Measurements from ENCODE around the gene ZMAT3.
"Not testable (repeated sequence)": the region's sequence is repeated elsewhere in the genome, so short reads cannot be mapped to it uniquely, and the experiment has no call there.

ZMAT3 gene

DNA sequence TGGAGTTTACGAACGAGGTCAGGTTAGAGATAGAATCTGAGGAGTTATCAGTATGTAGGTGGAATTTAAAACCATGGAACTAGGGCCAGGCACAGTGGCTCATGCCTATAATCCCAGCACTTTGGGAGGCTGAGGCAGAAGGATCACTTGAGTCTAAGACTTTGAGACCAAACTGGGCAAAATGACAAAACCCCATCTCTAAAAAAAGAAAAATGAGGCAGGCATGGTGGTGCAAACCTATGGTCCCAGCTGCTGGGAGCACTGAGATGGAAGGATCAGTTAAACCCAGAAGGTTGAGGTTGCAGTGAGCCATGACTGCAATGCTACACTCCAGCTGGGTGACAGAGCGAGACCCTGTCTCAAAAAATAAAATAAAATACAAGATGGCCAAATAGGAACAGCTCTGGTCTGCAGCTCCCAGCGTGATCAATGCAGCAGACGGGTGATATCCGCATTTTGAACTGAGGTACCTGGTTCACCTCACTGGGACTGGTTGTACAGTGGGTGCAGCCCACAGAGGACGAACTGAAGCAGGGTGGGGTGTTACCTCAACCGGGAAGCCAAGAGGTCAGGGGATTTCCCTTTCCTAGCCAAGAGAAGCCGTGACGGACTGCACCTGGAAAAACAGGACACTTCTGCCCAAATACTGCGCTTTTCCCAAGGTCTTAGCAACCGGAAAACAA is 33.3 kb downstream of the ZMAT3 start:
- H3K27ac Mint-ChIP-seq: peak overlapping the region; percentile 10
- H3K4me3 Mint-ChIP-seq: no peak overlapping the region
- TF ChIP-seq, protein P1, sequence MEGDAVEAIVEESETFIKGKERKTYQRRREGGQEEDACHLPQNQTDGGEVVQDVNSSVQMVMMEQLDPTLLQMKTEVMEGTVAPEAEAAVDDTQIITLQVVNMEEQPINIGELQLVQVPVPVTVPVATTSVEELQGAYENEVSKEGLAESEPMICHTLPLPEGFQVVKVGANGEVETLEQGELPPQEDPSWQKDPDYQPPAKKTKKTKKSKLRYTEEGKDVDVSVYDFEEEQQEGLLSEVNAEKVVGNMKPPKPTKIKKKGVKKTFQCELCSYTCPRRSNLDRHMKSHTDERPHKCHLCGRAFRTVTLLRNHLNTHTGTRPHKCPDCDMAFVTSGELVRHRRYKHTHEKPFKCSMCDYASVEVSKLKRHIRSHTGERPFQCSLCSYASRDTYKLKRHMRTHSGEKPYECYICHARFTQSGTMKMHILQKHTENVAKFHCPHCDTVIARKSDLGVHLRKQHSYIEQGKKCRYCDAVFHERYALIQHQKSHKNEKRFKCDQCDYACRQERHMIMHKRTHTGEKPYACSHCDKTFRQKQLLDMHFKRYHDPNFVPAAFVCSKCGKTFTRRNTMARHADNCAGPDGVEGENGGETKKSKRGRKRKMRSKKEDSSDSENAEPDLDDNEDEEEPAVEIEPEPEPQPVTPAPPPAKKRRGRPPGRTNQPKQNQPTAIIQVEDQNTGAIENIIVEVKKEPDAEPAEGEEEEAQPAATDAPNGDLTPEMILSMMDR (IDR thresholded peaks at IDR 0.05): no peak

DNA sequence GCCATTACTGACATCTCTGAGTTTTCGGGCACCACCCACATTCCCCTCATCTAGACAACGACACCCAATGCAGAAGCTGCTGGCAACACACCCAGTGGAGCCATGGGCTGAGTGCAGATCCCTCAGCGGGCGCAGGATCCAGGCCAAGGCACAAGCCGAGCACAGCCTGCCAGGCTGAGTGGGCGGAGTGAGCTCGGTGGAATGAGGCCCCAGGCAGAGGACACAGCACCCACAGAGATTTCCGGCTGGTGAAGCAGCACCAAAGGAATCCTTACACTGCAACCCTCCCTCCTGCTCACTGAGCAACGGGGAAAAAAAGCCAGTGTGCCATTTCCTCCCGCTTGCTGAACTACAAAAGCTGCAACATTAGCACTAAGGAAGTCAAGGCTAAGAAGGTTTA is 34.3 kb downstream of the ZMAT3 start:
- Mint-ChIP-seq H3K4me1 (no peaks in the 10 kb centered on the region), H3K27ac (peak overlapping the region; percentile 17), H3K36me3 (ENCODE audit: low read depth) (peaks cover 41% of the 10 kb centered on the region), H3K4me3 (no peak overlapping the region), H3K27me3 (ENCODE audit: low read depth, poor library complexity) (no peaks in the 10 kb centered on the region), H3K9me3 (peaks cover 43% of the 10 kb centered on the region)
- TF ChIP-seq, protein P1 (IDR thresholded peaks at IDR 0.05): no peak
- DNase-seq: no peak

More for the DNA sequence above, 33.3 kb downstream of the ZMAT3 start:
- Mint-ChIP-seq H3K36me3 (ENCODE audit: low read depth) (peaks cover 47% of the 10 kb centered on the region), H3K4me1 (no peaks in the 10 kb centered on the region), H3K9me3 (peaks cover 50% of the 10 kb centered on the region), H3K27me3 (ENCODE audit: low read depth, poor library complexity) (no peaks in the 10 kb centered on the region)
- DNase-seq: no peak

DNA sequence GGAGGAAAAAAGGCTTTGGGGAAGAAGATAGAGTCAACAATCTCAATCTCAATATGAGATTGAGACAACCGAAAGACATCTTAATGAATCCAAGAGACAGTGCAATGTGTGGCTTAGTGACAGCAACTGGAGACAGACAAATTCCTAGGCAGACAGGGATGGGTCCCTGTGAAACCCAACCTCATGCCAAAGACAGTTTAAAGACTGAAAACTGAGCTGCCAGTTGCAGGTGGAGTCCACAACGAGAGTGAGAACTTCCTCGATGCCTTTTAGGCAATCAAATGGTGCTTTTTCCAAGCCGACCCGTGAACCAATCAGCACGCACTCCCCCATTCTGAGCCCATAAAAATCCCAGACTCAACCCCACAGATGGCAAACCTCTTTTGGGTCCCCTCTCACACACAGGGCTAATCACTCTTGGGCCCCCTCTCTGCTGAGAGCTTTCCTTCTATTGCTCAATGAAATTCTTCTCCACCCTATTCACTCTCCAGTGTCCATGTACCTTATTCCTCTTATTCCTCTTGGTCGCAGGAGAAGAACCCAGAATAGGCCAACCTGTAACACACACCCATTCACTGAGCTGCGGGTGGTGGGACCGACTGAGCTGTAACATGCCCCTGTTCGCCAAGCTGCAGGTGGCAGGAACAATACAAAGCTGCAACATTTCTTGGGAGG is 34.8 kb downstream of the ZMAT3 start:
- no peak for DNase-seq

DNA sequence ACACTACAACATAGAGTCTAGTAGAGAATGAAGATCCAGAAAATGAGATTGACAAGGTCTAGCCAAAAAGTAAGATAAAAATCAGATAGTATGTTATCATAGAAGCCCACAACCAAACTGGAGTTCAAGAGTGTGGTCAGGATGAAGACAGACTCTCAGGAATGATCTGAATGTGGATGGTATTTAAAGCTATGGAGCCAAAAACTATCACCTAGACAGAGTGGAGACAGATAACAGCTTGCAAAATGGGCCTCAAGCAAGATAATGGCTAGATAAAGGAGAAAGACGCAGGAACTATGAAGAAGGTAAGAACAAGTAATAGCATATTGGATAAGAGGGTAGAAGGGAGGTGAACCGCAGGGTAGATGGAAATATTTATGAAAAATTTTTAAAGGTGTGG is 35.4 kb downstream of the ZMAT3 start:
- no peak for DNase-seq
- Mint-ChIP-seq H3K27ac (no peak overlapping the region), H3K27me3 (ENCODE audit: low read depth, poor library complexity) (no peaks in the 10 kb centered on the region), H3K4me1 (no peaks in the 10 kb centered on the region), H3K36me3 (ENCODE audit: low read depth) (peaks cover 37% of the 10 kb centered on the region), H3K9me3 (peaks cover 39% of the 10 kb centered on the region), H3K4me3 (no peak overlapping the region)
- TF ChIP-seq, protein P1 (IDR thresholded peaks at IDR 0.05): no peak

More for the DNA sequence above, 34.8 kb downstream of the ZMAT3 start:
- Mint-ChIP-seq H3K36me3 (ENCODE audit: low read depth) (peaks cover 39% of the 10 kb centered on the region), H3K27ac (peak overlapping the region; percentile 17), H3K9me3 (peaks cover 41% of the 10 kb centered on the region), H3K4me3 (no peak overlapping the region), H3K27me3 (ENCODE audit: low read depth, poor library complexity) (no peaks in the 10 kb centered on the region), H3K4me1 (no peaks in the 10 kb centered on the region)
- TF ChIP-seq, protein P1 (IDR thresholded peaks at IDR 0.05): no peak

DNA sequence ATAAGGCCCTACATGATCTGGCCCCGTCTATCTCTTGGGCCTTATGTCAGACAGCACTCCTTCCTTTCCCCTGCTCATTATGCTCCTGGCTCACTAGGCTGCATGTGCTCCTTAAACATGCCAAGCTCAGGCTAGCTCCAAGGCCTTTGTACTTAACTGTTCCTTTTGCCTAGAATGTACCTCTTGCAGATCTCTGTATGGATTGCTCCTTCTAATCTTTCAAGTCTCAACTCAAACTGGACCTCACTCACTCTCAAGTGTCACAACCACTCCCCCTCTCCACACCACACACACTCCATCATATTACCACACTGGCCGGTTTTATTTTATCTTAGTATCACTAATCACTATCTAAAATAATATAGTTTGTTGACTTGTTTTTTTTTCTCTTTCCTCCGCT is 36.4 kb downstream of the ZMAT3 start:
- Mint-ChIP-seq H3K27ac (no peak overlapping the region), H3K36me3 (ENCODE audit: low read depth) (peaks cover 37% of the 10 kb centered on the region), H3K4me1 (no peaks in the 10 kb centered on the region), H3K4me3 (no peak overlapping the region), H3K9me3 (peaks cover 37% of the 10 kb centered on the region), H3K27me3 (ENCODE audit: low read depth, poor library complexity) (peaks cover 3% of the 10 kb centered on the region)
- TF ChIP-seq, protein P1 (IDR thresholded peaks at IDR 0.05): no peak
- no peak for DNase-seq

DNA sequence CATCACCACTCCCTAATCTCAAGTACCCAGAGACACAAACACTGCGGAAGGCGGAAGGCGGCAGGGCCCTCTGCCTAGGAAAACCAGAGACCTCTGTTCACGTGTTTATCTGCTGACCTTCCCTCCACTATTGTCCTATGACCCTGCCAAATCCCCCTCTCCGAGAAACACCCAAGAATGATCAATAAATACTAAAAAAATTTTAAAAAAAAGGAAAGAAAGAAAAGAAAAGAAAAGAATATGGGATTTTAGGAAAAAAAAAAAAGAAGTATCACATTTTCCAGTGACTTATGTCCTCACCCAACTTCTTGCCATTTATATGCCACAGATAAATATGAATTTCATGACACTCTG is 38.3 kb downstream of the ZMAT3 start:
- H3K27ac Mint-ChIP-seq; H3K4me1 Mint-ChIP-seq; H3K27me3 Mint-ChIP-seq (ENCODE audit: low read depth, poor library complexity); H3K4me3 Mint-ChIP-seq; DNase-seq: not testable (repeated sequence)
- Mint-ChIP-seq H3K9me3 (peaks cover 27% of the 10 kb centered on the region), H3K36me3 (ENCODE audit: low read depth) (peaks cover 28% of the 10 kb centered on the region)

DNA sequence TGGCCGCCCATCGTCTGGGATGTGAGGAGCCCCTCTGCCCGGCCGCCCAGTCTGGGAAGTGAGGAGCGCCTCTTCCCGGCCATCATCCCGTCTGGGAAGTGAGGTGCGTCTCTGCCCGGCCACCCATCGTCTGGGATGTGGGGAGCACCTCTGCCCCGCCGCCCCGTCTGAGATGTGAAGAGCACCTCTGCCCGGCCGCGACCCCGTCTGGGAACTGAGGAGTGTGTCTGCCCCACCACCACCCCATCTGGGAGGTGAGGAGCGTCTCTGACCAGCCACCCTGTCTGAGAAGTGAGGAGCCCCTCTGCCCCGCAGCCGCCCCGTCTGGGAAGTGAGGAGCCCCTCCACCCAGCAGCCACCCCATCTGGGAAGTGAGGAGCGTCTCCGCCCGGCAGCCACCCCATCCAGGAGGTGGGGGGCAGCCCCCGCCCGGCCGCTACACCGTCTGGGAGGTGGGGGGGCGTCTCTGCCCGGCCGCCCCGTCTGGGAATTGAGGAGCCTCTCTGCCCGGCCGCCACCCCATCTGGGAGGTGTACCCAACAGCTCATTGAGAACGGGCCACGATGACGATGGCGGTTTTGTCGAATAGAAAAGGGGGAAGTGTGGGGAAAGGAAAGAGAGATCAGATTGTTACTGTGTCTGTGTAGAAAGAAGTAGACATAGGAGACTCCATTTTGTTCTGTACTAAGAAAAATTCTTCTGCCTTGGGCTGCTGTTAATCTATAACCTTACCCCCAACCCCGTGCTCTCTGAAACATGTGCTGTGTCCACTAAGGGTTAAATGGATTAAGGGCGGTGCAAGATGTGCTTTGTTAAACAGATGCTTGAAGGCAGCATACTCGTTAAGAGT is 38.9 kb downstream of the ZMAT3 start:
- H3K27me3 Mint-ChIP-seq (ENCODE audit: low read depth, poor library complexity); H3K4me3 Mint-ChIP-seq; H3K27ac Mint-ChIP-seq; DNase-seq; H3K4me1 Mint-ChIP-seq: not testable (repeated sequence)
- Mint-ChIP-seq H3K9me3 (peaks cover 23% of the 10 kb centered on the region), H3K36me3 (ENCODE audit: low read depth) (peaks cover 22% of the 10 kb centered on the region)

Data from nephron progenitor cell (in vitro differentiated cells).